Activated T-cell treated with anti-CD3 and anti-CD28 coated beads for 48 hours (primary cell): Measurements from ENCODE around the gene TCEAL3.
"Not testable (repeated sequence)": the region's sequence is repeated elsewhere in the genome, so short reads cannot be mapped to it uniquely, and the experiment has no call there.

Experiments used
- DNase-seq: peaks from one replicate; pipeline ENCODE4 v3.0.0-alpha.2; 2020; ENCODE audit warnings: low read depth

TCEAL3 gene

DNA sequence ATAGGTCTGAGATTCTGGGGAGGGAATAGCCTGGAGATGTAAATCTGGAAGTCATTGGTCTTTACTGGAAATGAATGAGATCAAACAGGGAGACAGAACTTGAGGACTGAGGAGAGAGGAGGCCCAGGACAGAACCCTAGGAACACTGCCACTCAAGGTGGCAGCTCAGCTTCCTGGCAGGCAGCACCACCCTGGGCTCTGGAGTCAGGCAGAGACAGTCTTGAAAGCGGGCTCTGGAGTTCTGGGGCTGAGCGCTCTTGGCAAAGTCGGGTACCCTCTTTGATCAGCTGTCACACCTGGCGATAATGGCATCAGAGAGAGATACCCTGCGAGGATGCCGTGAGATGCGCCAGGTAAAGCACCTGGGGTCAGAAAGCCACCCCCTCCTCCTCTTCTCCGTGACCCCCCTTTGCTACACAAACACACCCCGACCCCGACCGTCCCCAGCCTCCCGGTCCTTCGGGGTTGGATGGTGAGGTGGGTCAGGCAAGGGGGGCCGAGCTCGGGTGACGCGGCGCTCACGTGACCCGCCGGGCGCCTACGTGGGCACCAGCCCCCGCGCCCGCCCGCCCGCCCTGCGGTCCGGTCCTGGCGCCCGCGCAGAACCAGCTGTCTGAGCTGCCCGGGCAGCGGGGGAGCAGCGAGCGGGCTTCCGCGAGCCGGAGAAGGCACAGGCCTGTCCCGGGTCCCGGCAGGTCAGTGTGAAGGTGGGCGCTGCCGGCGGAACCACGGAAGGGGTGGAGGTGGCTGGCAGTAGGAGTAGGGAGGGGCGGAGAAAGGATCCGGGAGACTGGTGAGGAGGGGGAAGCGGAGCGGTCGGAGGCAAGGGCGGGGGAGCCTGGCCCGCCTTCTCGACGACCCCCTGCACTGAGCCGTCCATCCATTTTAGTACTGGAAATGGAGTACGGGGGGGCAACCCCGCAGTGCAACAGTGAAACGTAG is at the start of gene TCEAL3:
Gene TCEAL3 (plus strand): TSS at position 600 of the 942 bp plus-strand sequence. CDS start 1,102 bp downstream, outside the sequence.
- no peak for DNase-seq

GRCh38 chrX:103560256-103560655 is 47.5 kb upstream of the TCEAL3 start:
- DNase-seq = no peak

- DNase-seq = no peak
These were observed 45.0 kb upstream of the TCEAL3 start for GRCh38 chrX:103562801-103563200.

- no peak for DNase-seq
These were observed 42.6 kb upstream of the TCEAL3 start for GRCh38 chrX:103565197-103565596.

DNA sequence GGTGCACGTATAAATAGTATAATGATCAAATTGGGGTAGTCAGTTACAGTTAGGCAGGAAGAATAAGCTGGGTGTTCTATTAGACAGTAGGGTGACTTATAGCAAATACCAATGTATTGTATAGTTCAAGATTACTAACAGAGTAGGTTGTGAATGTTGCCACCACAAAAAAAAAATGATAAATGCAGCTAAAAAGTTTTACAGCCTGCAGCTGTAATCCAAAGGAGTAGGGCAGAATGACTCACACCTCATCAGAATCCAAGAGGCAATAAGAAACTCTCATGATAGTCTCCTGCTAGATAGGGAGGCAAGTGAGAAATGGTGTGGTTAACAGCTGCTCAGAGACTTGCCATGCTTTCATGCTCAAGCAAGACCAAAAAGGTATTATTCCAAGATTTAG is 42.0 kb upstream of the TCEAL3 start:
- no peak for DNase-seq

- DNase-seq = no peak
These were observed 36.6 kb upstream of the TCEAL3 start for GRCh38 chrX:103571121-103571520.

DNA sequence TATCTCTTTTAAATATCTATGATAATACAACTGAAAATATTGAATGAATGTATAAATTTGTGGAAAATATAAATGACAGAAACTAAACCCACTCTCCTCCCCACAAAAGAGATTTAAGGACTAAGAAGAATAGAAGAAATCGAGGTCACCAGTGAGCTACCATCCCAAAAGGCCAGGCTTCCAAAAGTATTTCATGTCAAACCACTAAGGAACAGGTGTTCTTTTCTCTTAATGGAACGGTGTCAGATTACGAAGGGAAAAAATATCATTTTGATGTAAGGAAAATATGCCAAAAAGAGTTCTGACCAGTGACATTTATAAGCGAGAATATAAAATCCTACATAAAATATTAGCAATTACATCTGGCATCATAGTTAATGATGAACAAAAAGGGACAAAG is 36.0 kb upstream of the TCEAL3 start:
- no peak for DNase-seq

- no peak for DNase-seq
These were observed 34.6 kb upstream of the TCEAL3 start for GRCh38 chrX:103573202-103573601.

GRCh38 chrX:103584596-103584995 is 23.2 kb upstream of the TCEAL3 start:
- no peak for DNase-seq

GRCh38 chrX:103585411-103586313 is 22.1 kb upstream of the TCEAL3 start, which contains the start of gene TCEAL4:
TSS of gene TCEAL4 (plus strand) at chrX:103585515. CDS start at chrX:103586676, 1,161 bp downstream.
- no peak for DNase-seq

DNA sequence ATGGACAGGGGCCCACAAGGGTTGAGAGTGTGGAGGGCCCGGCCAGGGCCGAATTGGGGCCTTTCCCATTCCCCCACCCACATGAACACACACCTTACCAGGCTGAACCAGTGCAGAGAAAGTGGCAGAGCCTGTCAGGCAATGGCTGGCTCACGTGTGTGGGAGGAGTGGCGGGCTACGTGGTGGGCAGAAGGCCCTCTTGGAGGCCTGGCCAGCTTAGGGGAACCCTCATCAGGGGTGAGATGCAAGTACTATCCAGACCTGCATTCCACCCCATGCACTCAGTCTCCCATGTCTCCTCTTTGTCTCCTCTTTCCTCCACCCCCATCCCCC is 21.5 kb upstream of the TCEAL3 start:
- no peak for DNase-seq

- no peak for DNase-seq
These were observed 21.1 kb upstream of the TCEAL3 start for GRCh38 chrX:103586659-103587058.

DNA sequence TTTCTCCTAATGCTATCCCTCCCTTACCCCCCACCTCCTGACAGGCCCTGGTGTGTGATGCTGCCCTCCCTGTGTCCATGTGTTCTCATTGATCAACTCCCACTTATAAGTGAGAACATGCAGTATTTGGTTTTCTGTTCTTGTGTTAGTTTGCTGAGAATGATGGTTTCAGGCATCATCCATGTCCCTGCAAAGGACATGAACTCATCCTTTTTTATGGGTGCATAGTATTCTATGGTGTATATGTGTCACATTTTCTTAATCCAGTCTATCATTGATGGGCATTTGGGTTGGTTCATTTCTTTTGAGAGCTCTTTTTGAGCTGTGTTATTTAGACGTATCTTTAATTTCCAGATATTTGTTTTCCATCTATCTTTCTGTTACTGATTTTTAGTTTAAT is 15.5 kb upstream of the TCEAL3 start:
- DNase-seq = not testable (repeated sequence)

GRCh38 chrX:103595202-103595601 is 12.6 kb upstream of the TCEAL3 start:
- not testable (repeated sequence) for DNase-seq

DNA sequence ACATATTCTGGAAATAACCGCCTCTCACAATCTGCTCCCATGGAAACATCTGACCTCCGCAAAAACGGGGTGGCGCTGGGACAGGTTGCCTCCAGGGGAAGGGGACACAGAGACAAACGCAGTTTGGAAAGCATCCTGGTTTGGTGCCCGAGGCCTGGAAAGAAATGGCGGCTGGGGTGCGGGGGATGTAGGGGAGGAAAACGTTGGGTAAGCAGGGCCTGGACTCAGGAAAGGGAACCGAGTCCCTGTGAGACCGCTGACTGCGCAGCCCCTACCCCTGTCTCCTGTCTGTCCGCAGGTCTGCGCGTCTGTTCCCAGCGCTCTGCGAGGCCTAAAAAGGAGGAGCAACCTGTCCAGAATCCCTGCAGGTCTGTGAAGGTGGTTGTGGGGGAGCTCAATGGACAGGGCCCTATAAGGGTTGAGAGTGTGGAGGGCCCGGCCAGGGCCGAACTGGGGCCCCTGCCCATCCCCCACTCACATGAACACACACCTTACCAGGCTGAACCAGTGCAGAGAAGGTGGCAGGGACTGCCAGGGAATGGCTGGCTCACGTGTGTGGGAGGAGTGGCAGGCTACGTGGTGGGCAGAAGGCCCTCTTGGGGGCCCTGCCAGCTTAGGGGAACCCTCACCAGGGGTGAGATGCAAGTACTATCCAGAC is 672 bp downstream of the TCEAL3 start:
- DNase-seq = no peak

GRCh38 chrX:103610282-103610681 is 2.5 kb downstream of the TCEAL3 start:
- DNase-seq = no peak

DNA sequence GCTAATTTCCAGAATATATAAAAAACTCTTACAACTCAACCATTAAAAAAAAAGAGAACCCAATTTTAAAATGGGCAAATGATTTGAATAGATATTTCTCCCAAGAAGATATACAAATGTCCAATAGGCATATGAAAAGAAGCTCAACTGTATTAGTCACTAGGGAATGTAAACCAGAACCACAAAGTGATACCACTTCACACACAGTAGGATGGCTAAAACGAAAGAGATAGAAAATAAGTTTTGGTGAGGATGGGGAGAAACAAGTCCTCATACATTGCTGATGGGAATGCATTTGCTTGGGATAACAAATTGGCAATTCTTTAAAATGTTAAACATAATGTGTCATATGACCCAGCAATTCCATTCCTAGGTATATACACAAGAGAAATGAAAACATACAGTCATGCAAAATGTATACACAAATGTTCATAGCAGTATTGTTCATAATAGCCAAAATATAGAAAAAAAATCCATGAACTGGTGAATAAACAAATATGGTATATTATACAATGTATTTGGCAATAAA is 5.7 kb downstream of the TCEAL3 start:
- no peak for DNase-seq

DNA sequence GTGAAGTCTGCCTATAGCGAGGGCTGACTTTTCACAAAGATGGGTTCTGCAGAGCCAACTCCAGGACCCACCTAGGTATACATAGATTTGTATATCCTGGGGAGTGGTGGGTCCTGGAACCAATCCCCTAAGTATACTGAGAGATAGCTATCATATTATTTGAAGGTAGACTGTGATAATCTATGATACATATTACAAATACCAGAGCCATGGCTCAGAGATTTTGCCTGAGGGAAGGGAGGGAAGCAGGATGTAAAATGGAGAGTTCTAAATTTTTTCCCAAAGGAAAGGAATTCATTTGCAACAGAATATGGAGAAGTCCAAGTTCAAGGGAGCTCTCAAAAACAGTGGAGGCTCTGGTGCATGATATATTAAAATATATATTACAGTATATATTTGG is 7.2 kb downstream of the TCEAL3 start:
- no peak for DNase-seq

GRCh38 chrX:103615781-103616371 is 8.1 kb downstream of the TCEAL3 start:
- DNase-seq = no peak

GRCh38 chrX:103616676-103617186 is 9.0 kb downstream of the TCEAL3 start:
- no peak for DNase-seq

DNA sequence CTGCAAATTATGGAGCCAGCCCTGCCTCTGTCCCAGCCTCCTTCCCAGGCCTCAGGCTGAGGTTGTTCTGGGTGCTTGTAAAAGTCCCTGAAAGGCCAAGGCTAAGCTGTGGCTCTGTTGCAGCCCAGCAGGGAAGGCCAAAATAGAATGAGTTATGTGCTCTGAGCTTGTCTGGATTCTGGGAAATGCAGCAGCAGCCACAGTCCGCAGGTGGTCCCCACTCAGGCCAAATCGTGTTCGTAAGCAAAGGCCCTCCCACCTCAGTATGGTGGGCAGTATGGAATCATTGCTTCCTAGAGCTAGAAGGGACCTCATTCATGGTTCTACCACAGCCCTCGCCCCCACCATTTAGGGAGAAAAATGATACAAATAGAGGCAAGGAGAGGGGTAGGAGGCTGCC is 16.3 kb downstream of the TCEAL3 start:
- no peak for DNase-seq
